Stimulated activated CD4-positive, alpha-beta T cell treated with anti-CD3 and anti-CD28 coated beads, Interleukin-4, amount 100 ng/mL, for 48 hours (primary cell): ENCODE data around the gene NLGN1.

Source experiments
- DNase-seq, 2 donors: peaks; one replicate each; pipeline ENCODE4 v3.0.0-alpha.2; 2020; ENCODE audit warnings: low read depth in 2 of 2

The NLGN1 gene

GRCh38 chr3:173709026-173709425, 311.5 kb downstream of the NLGN1 start:
- no peak for DNase-seq

- DNase-seq = no peak
Observed at GRCh38 chr3:173711619-173712018, 314.1 kb downstream of the NLGN1 start.

- DNase-seq = no peak
Observed at GRCh38 chr3:173719585-173719984, 322.0 kb downstream of the NLGN1 start.

GRCh38 chr3:173725507-173725906, 328.0 kb downstream of the NLGN1 start:
- DNase-seq = no peak

- DNase-seq = no peak
Observed at GRCh38 chr3:173730391-173730790, 332.8 kb downstream of the NLGN1 start.

GRCh38 chr3:173732237-173732636, 334.7 kb downstream of the NLGN1 start:
- no peak for DNase-seq

GRCh38 chr3:173733029-173733652, 335.6 kb downstream of the NLGN1 start:
- DNase-seq = no peak

GRCh38 chr3:173734473-173734872, 336.9 kb downstream of the NLGN1 start:
- DNase-seq = no peak

- no peak for DNase-seq
Observed at GRCh38 chr3:173734895-173735294, 337.4 kb downstream of the NLGN1 start.

GRCh38 chr3:173735841-173736240, 338.3 kb downstream of the NLGN1 start:
- DNase-seq = no peak

GRCh38 chr3:173737167-173737808, 339.7 kb downstream of the NLGN1 start:
- no peak for DNase-seq

- no peak for DNase-seq
Observed at GRCh38 chr3:173739726-173740125, 342.2 kb downstream of the NLGN1 start.

- no peak for DNase-seq
Observed at GRCh38 chr3:173742491-173742890, 344.9 kb downstream of the NLGN1 start.

GRCh38 chr3:173743111-173743510, 345.6 kb downstream of the NLGN1 start:
- no peak for DNase-seq

GRCh38 chr3:173743516-173743915, 346.0 kb downstream of the NLGN1 start:
- DNase-seq = no peak

GRCh38 chr3:173744479-173744878, 346.9 kb downstream of the NLGN1 start:
- DNase-seq = no peak

GRCh38 chr3:173744895-173745294, 347.4 kb downstream of the NLGN1 start:
- no peak for DNase-seq

- no peak for DNase-seq
Observed at GRCh38 chr3:173745952-173746682, 348.6 kb downstream of the NLGN1 start.

GRCh38 chr3:173747427-173747826, 349.9 kb downstream of the NLGN1 start:
- no peak for DNase-seq

GRCh38 chr3:173748105-173748504, 350.6 kb downstream of the NLGN1 start:
- no peak for DNase-seq

GRCh38 chr3:173750095-173750494, 352.6 kb downstream of the NLGN1 start:
- no peak for DNase-seq

GRCh38 chr3:173750591-173750990, 353.0 kb downstream of the NLGN1 start:
- DNase-seq = no peak

GRCh38 chr3:173753593-173753992, 356.0 kb downstream of the NLGN1 start:
- DNase-seq = no peak
